CD14-positive monocyte (primary cell): Measurements from ENCODE around the gene LIPA. TPM values are rescaled to one million over a fixed set of nuclear protein-coding genes. Genes with fewer than 3 reads are reported as not detected.

Source experiments
- DNase-seq, 3 donors: peaks; one replicate each; pipeline ENCODE4 v3.0.0-alpha.2; 2011 to 2022
- H2AFZ ChIP-seq: 2 replicates; pipeline ENCODE4 v1.6.0; 2012; ENCODE audit warnings: mild to moderate bottlenecking, low read depth, low read length, inconsistent platforms; ENCODE audit not compliant: insufficient read depth, poor library complexity, severe bottlenecking
- H3K27ac ChIP-seq, 2 donors: 1 replicate in 1 of 2; 2 replicates in 1 of 2; pipeline ENCODE4 v1.5.1; 2012 to 2013; ENCODE audit warnings: low read length in 2 of 2, control low read depth in 1 of 2, inconsistent platforms in 1 of 2, low read depth in 1 of 2, mild to moderate bottlenecking in 1 of 2
- H3K27me3 ChIP-seq, 2 donors: one replicate each; pipeline versions ENCODE4 v1.6.0 to v1.6.1; 2011 to 2013; ENCODE audit warnings: low read length in 2 of 2; ENCODE audit not compliant: control insufficient read depth in 2 of 2, insufficient read depth in 2 of 2
- H3K36me3 ChIP-seq, 2 donors: replicated peaks in 1 of 2; 1 replicate in 1 of 2; 2 replicates in 1 of 2; pipeline versions ENCODE4 v1.5.1 to v1.6.1; 2012 to 2013; ENCODE audit warnings: low read length in 2 of 2, control low read depth in 1 of 2, inconsistent platforms in 1 of 2, mild to moderate bottlenecking in 1 of 2; ENCODE audit not compliant: insufficient read depth in 2 of 2, control insufficient read depth in 1 of 2
- H3K4me1 ChIP-seq, 2 donors: 1 replicate in 1 of 2; 2 replicates in 1 of 2; pipeline versions ENCODE4 v1.5.1 to v1.6.1; 2012 to 2013; ENCODE audit warnings: low read length in 2 of 2, control low read depth in 1 of 2, inconsistent platforms in 1 of 2, mild to moderate bottlenecking in 1 of 2, moderate library complexity in 1 of 2; ENCODE audit not compliant: insufficient read depth in 2 of 2, control insufficient read depth in 1 of 2
- H3K4me2 ChIP-seq: replicated peaks from 2 replicates; pipeline ENCODE3; 2012; ENCODE audit warnings: low read length, moderate library complexity, mild to moderate bottlenecking; ENCODE audit not compliant: poor library complexity, severe bottlenecking; ENCODE audit errors: extremely low read depth
- H3K4me3 ChIP-seq, 3 experiments: fragments of 200-600 bp in 1 of 3; sonication (generic) in 1 of 3; replicated peaks in 1 of 3; 1 replicate in 2 of 3; 2 replicates in 1 of 3; pipeline ENCODE4 v1.5.1; 2011 to 2013; ENCODE audit warnings: low read length in 3 of 3, mild to moderate bottlenecking in 3 of 3, control low read depth in 2 of 3, low read depth in 2 of 3, inconsistent platforms in 1 of 3, moderate library complexity in 1 of 3
- H3K79me2 ChIP-seq: 2 replicates; pipeline ENCODE4 v1.6.0; 2012; ENCODE audit warnings: mild to moderate bottlenecking, control low read depth, inconsistent platforms, low read length, moderate library complexity; ENCODE audit not compliant: insufficient read depth
- H3K9ac ChIP-seq: 2 replicates; pipeline ENCODE4 v1.6.0; 2017; ENCODE audit warnings: low read length, mild to moderate bottlenecking; ENCODE audit not compliant: insufficient read depth, poor library complexity, severe bottlenecking
- H3K9me3 ChIP-seq, 2 donors: replicated peaks in 1 of 2; 1 replicate in 1 of 2; 2 replicates in 1 of 2; pipeline versions ENCODE4 v1.5.1 to v1.6.1; 2012 to 2013; ENCODE audit warnings: low read length in 2 of 2, control low read depth in 1 of 2; ENCODE audit not compliant: control insufficient read depth in 1 of 2, insufficient read depth in 1 of 2
- H4K20me1 ChIP-seq: 2 replicates; pipeline ENCODE4 v1.6.0; 2012; ENCODE audit warnings: mild to moderate bottlenecking, low read length, control low read depth, moderate library complexity; ENCODE audit not compliant: insufficient read depth
- H3K27ac Mint-ChIP-seq, 7 donors: one replicate each; pipeline ENCODE4 v1.8.0; 2020; ENCODE audit warnings: mild to moderate bottlenecking in 7 of 7, mixed read lengths in 7 of 7, moderate library complexity in 6 of 7, inconsistent platforms in 2 of 7
- H3K27me3 Mint-ChIP-seq, 3 donors: one replicate each; pipeline ENCODE4 v1.8.0; 2021 to 2022; ENCODE audit warnings: low read depth in 3 of 3, mild to moderate bottlenecking in 3 of 3, mixed read lengths in 3 of 3, moderate library complexity in 3 of 3, inconsistent platforms in 1 of 3
- H3K36me3 Mint-ChIP-seq, 2 donors: one replicate each; pipeline ENCODE4 v1.8.0; 2020; ENCODE audit warnings: mixed read lengths in 2 of 2, inconsistent platforms in 1 of 2, mild to moderate bottlenecking in 1 of 2
- H3K4me1 Mint-ChIP-seq: one replicate; pipeline ENCODE4 v1.8.0; 2020; ENCODE audit warnings: mild to moderate bottlenecking, mixed read lengths
- H3K4me3 Mint-ChIP-seq, 2 donors: one replicate each; pipeline ENCODE4 v1.8.0; 2020; ENCODE audit warnings: mild to moderate bottlenecking in 2 of 2, mixed read lengths in 2 of 2, moderate library complexity in 1 of 2
- H3K9me3 Mint-ChIP-seq, 7 donors: one replicate each; pipeline ENCODE4 v1.8.0; 2020 to 2022; ENCODE audit warnings: mixed read lengths in 7 of 7, mild to moderate bottlenecking in 6 of 7, moderate library complexity in 6 of 7, inconsistent platforms in 2 of 7
- WGBS: methylation state at CpG from one replicate; pipeline ENCODE4 v1.1.5; 2013; ENCODE audit warnings: missing lambda C conversion rate; ENCODE audit not compliant: insufficient coverage; 5-methylcytosine and 5-hydroxymethylcytosine counted together
- intact Hi-C, 2 donors: fragments of 100-400 bp; cut with micrococcal nuclease; formaldehyde crosslinking; loops; one replicate each; pipeline versions ENCODE4 v1.15.0 to v1.15.1; 2023
- polyA plus RNA-seq, 3 donors: library from polyadenylated mRNA; depleted of rRNA in 1 of 3; unstranded in 2 of 3; stranded (reverse) in 1 of 3; fragments of 300-500 nt in 2 of 3; fragments of >200 nt in 1 of 3; fragmentation: Illumina TruSeq in 2 of 3; gene quantifications; 1 replicate in 2 of 3; 2 replicates in 1 of 3; pipeline ENCODE4 v1.2.3, GENCODE V29; 2012 to 2021
- TF ChIP-seq, protein P1 (sequence below): fragments of 200-600 bp; IDR thresholded peaks from one replicate; pipeline ENCODE4 v1.8.0; 2022; ENCODE audit warnings: antibody characterized with exemption, mild to moderate bottlenecking

The LIPA gene
- polyA plus RNA-seq, 3 donors = 37.4 to 353 (median 289) TPM

DNA sequence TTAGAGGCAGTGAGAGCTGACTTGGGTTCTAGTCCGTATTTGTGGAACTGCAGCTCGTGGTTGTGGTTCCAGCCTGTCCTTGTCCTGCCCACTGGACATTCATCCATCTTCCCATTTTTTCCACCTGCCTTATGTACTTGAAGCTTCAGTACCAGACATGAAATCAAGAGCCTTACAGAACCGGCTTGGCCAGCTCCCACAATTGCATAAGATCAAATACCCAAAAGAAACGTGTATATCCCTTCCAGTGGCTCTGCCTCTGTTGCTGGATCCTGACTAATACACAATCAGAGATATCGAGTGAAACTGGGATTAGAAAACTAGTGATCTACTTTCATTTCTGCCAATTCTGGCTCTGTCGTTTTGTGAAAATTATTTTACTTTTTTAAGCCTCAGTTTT is 23.8 kb upstream of the LIPA start:
- H2AFZ ChIP-seq = no peak overlapping the region
- no peaks in the 10 kb centered on the region for H3K79me2 ChIP-seq
- no peaks in the 10 kb centered on the region for H3K4me1 Mint-ChIP-seq
- no peaks in the 10 kb centered on the region for H3K36me3 ChIP-seq
- H3K27me3 Mint-ChIP-seq = peaks cover 0 to 2% (median 1%) of the 10 kb centered on the region in 3 donors
- H3K4me1 ChIP-seq = peaks cover 0 to 1% of the 10 kb centered on the region in 2 donors
- no peak overlapping the region for H3K4me3 ChIP-seq
- H3K4me3 Mint-ChIP-seq = no peak overlapping the region
- no peak overlapping the region for H3K27ac ChIP-seq
- H3K9ac ChIP-seq = no peak overlapping the region
- no peaks in the 10 kb centered on the region for H3K36me3 Mint-ChIP-seq
- no peaks in the 10 kb centered on the region for H4K20me1 ChIP-seq
- WGBS = 100% methylated on average over 2 of the region's 6 CpGs
- no peak for DNase-seq
- no peak overlapping the region for H3K27ac Mint-ChIP-seq
- H3K9me3 Mint-ChIP-seq = no peaks in the 10 kb centered on the region
- no peaks in the 10 kb centered on the region for H3K9me3 ChIP-seq
- H3K4me2 ChIP-seq = no peak overlapping the region
- no peaks in the 10 kb centered on the region for H3K27me3 ChIP-seq
- TF ChIP-seq, protein P1, sequence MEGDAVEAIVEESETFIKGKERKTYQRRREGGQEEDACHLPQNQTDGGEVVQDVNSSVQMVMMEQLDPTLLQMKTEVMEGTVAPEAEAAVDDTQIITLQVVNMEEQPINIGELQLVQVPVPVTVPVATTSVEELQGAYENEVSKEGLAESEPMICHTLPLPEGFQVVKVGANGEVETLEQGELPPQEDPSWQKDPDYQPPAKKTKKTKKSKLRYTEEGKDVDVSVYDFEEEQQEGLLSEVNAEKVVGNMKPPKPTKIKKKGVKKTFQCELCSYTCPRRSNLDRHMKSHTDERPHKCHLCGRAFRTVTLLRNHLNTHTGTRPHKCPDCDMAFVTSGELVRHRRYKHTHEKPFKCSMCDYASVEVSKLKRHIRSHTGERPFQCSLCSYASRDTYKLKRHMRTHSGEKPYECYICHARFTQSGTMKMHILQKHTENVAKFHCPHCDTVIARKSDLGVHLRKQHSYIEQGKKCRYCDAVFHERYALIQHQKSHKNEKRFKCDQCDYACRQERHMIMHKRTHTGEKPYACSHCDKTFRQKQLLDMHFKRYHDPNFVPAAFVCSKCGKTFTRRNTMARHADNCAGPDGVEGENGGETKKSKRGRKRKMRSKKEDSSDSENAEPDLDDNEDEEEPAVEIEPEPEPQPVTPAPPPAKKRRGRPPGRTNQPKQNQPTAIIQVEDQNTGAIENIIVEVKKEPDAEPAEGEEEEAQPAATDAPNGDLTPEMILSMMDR = no peak
- intact Hi-C loops = no loop called here

DNA sequence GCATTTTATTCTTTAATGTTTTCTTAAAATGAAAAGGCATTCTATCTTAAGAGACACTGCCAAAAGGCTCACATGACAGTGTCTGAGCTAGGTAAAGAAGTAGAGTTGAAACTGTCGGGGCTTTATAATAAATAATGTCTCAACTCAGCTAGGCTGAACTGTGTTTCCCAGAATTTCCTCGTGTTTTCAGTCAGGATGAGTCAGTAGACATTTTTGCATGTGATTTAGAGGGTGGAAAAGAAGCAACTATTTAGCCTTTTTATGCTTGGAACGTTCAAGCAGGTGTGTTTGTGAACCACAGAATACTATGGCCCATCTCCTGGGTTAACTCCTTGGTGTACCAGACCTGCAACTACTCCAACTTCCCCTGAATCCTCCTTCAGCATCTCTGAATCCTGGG is 23.4 kb upstream of the LIPA start:
- no peak overlapping the region for H3K4me3 ChIP-seq
- no peaks in the 10 kb centered on the region for H3K79me2 ChIP-seq
- H3K27ac Mint-ChIP-seq = no peak overlapping the region
- H3K27me3 ChIP-seq = no peaks in the 10 kb centered on the region
- no peaks in the 10 kb centered on the region for H3K36me3 ChIP-seq
- no peaks in the 10 kb centered on the region for H4K20me1 ChIP-seq
- no peak overlapping the region for H2AFZ ChIP-seq
- TF ChIP-seq, protein P1 = no peak
- peaks cover 0 to 2% (median 1%) of the 10 kb centered on the region in 3 donors for H3K27me3 Mint-ChIP-seq
- peaks cover 4 to 6% of the 10 kb centered on the region in 2 donors for H3K4me1 ChIP-seq
- H3K36me3 Mint-ChIP-seq = no peaks in the 10 kb centered on the region
- WGBS = 80% methylated on average over 1 of the region's 3 CpGs
- no peak overlapping the region for H3K27ac ChIP-seq
- no peaks in the 10 kb centered on the region for H3K9me3 Mint-ChIP-seq
- H3K9me3 ChIP-seq = no peaks in the 10 kb centered on the region
- H3K9ac ChIP-seq = no peak overlapping the region
- peaks cover 3% of the 10 kb centered on the region for H3K4me1 Mint-ChIP-seq
- intact Hi-C loops = no loop called here
- no peak for DNase-seq
- no peak overlapping the region for H3K4me2 ChIP-seq
- H3K4me3 Mint-ChIP-seq = no peak overlapping the region
